Pancreas (tissue), 10 donors: ENCODE results near the gene CIRBP. TPM values are rescaled to one million over a fixed set of nuclear protein-coding genes. Genes with fewer than 3 reads are reported as not detected.

Experiments used
- ATAC-seq, 4 donors: fragments of 200-7000 bp; cut with Tn5 transposase; one replicate each; pipeline versions ENCODE4 v1.8.0 to v1.9.1; 2020; ENCODE audit warnings: mild to moderate bottlenecking in 4 of 4, moderate library complexity in 4 of 4
- DNase-seq, 6 donors: peaks; one replicate each; pipeline ENCODE4 v3.0.0-alpha.2; 2020
- FAIRE-seq: peaks from 2 replicates; lab custom pipeline; 2012; peaks lifted over from hg19 to GRCh38; lab: Jason Lieb, UNC
- H3K27ac ChIP-seq, 4 donors: fragments of 200-600 bp; sonication (generic); 1 replicate in 3 of 4; 2 replicates in 1 of 4; pipeline versions ENCODE4 v1.5.0 to v1.8.0; 2020
- H3K27me3 ChIP-seq, 4 donors: fragments of 200-600 bp; one replicate each; pipeline ENCODE4 v1.8.0; 2021
- H3K36me3 ChIP-seq, 3 donors: fragments of 200-600 bp; sonication (generic) in 1 of 3; one replicate each; pipeline versions ENCODE4 v1.5.0 to v1.8.0; 2020 to 2021
- H3K4me1 ChIP-seq, 3 donors: fragments of 200-600 bp; one replicate each; pipeline ENCODE4 v1.8.0; 2021
- H3K4me3 ChIP-seq, 4 donors: fragments of 200-600 bp; sonication (generic) in 2 of 4; one replicate each; pipeline versions ENCODE4 v1.5.0 to v1.8.0; 2020 to 2021
- H3K9me3 ChIP-seq, 4 donors: fragments of 200-600 bp; one replicate each; pipeline ENCODE4 v1.8.0; 2021
- CTCF ChIP-seq, 4 donors: fragments of 200-600 bp; sonication (generic) in 3 of 4; IDR thresholded peaks; one replicate each; pipeline versions ENCODE4 v1.5.0 to v1.8.0; 2021; ENCODE audit warnings: antibody characterized with exemption in 4 of 4
- WGBS, 2 donors: extraction: QIAGEN DNeasy Blood & Tissue Kit; methylation state at CpG; one replicate each; pipeline ENCODE4 v1.1.7; 2013; 5-methylcytosine and 5-hydroxymethylcytosine counted together
- intact Hi-C, 3 donors: fragments of 100-400 bp; cut with DNase I; formaldehyde crosslinking; loops; one replicate each; pipeline versions ENCODE4 v1.11.1 to v1.14.2; 2022
- polyA plus RNA-seq, 2 donors: library from polyadenylated mRNA; stranded (reverse); fragments of 200-250 nt; gene quantifications; one replicate each; pipeline ENCODE4 v1.2.3, GENCODE V29; 2013
- total RNA-seq, 6 donors: library from RNA; stranded (reverse); fragmentation: NEBNext Ultra II Directional in 4 of 6; extraction: Animal tissue kit (Norgen Biotek cat#: 25700) in 4 of 6; gene quantifications; one replicate each; pipeline versions ENCODE4 v1.2.1 to v1.2.4, GENCODE V29; 2021 to 2023
- donor health status: healthy with polysubstance abuse.
- donor health status: DM: no; HTN: no; CAD: no; lungs with moderate emphysema.
- donor health status: DM: no; HTN: no; CAD: no.
- donor health status: control.
- donor health status: control.
- donor health status: Bipolar disorder and iron deficiency.
- donor health status: DM: yes; HTN: yes; CAD: no.
- donor health status: DM: no; HTN: no; CAD: no.
- donor health status: DM: no; HTN: no; CAD: no.
- donor health status: DM: yes; HTN: yes; CAD: no.

The CIRBP gene
- total and polyA plus RNA-seq, 8 donors, result 232 to 1,009 (median 539) TPM

- ATAC-seq, result peak in 2 of 4 donors; percentile 10 to 16
- no peak within 1 kb of the TSS for H3K27ac ChIP-seq
- DNase-seq, result peak in 2 of 6 donors; percentile 14 to 50
- H3K4me3 ChIP-seq, result peak within 1 kb of the TSS in 1 of 4 donors; percentile 17
- 1% methylated on average over 113 of the region's 113 CpGs; no CpG with 5 or more reads in 1 of the 2 donors for WGBS, 2 donors
- no peaks in the 10 kb centered on the region for H3K9me3 ChIP-seq
- no peaks in the 10 kb centered on the region for H3K4me1 ChIP-seq
- H3K27me3 ChIP-seq, result peaks cover 0 to 15% (median 3%) of the 10 kb centered on the region in 4 donors
- intact Hi-C loops, result no loop called here
- no peak for TF ChIP-seq CTCF (IDR thresholded peaks at IDR 0.05)
- FAIRE-seq, result no peak
- no peaks in the 10 kb centered on the region for H3K36me3 ChIP-seq
Observed at GRCh38 chr19:1285737-1286360, 16.7 kb downstream of the CIRBP start, which contains the start of gene EFNA2. EFNA2 (plus strand) TSS chr19:1285873; CDS start chr19:1286169, 296 bp downstream.

GRCh38 chr19:1286487-1287353, 17.6 kb downstream of the CIRBP start:
- no peaks in the 10 kb centered on the region for H3K9me3 ChIP-seq
- intact Hi-C loops, result no loop called here
- H3K27me3 ChIP-seq, result peaks cover 0 to 15% (median 3%) of the 10 kb centered on the region in 4 donors
- H3K4me1 ChIP-seq, result no peaks in the 10 kb centered on the region
- DNase-seq (peak in 2 of 6 donors; percentile 27 to 80), ATAC-seq (no peak), FAIRE-seq (no peak)
- no peak for TF ChIP-seq CTCF (IDR thresholded peaks at IDR 0.05)
- no peak overlapping the region for H3K4me3 ChIP-seq
- no peaks in the 10 kb centered on the region for H3K36me3 ChIP-seq
- 22 to 27% methylated on average over 27 to 38 of the region's 38 CpGs for WGBS, 2 donors
- no peak overlapping the region for H3K27ac ChIP-seq

- Histone ChIP-seq H3K4me3 (no peak overlapping the region), H3K27me3 (peaks cover 0 to 18% (median 4%) of the 10 kb centered on the region in 4 donors), H3K9me3 (no peaks in the 10 kb centered on the region), H3K36me3 (no peaks in the 10 kb centered on the region), H3K4me1 (no peaks in the 10 kb centered on the region), H3K27ac (no peak overlapping the region)
- no peak for ATAC-seq
- peak in 3 of 6 donors; percentile 13 to 78 (median 30) for DNase-seq
- TF ChIP-seq CTCF (IDR thresholded peaks at IDR 0.05), result no peak
- FAIRE-seq, result no peak
- WGBS, 2 donors, result 22 to 23% methylated on average over 41 to 55 of the region's 55 CpGs
- intact Hi-C loops, result no loop called here
Observed at GRCh38 chr19:1287354-1288225, 18.5 kb downstream of the CIRBP start.

GRCh38 chr19:1288226-1288612, 19.1 kb downstream of the CIRBP start:
- DNase-seq, result peak in 2 of 6 donors; percentile 22 to 69
- no peak for TF ChIP-seq CTCF (IDR thresholded peaks at IDR 0.05)
- Histone ChIP-seq H3K4me3 (no peak overlapping the region), H3K27ac (no peak overlapping the region), H3K27me3 (peaks cover 0 to 19% (median 5%) of the 10 kb centered on the region in 4 donors), H3K4me1 (no peaks in the 10 kb centered on the region), H3K36me3 (no peaks in the 10 kb centered on the region), H3K9me3 (no peaks in the 10 kb centered on the region)
- no peak for FAIRE-seq
- 73 to 87% methylated on average over 18 of the region's 18 CpGs for WGBS, 2 donors
- intact Hi-C loops, result no loop called here
- ATAC-seq, result no peak
